GM12878 (cell line): Measurements from ENCODE around the gene GIMAP2. TPM values are rescaled to one million over a fixed set of nuclear protein-coding genes. Genes with fewer than 3 reads are reported as not detected.
A peak's percentile ranks its signal among the peaks of the same experiment; 100 is the strongest.

ENCODE experiments used
- ATAC-seq: fragments of 200-7000 bp; cut with Tn5 transposase; 3 replicates; pipeline ENCODE4 v1.9.1; 2020; ENCODE audit warnings: mild to moderate bottlenecking, moderate library complexity
- BruUV-seq: library from RNA; stranded (reverse); fragments of 400-500 nt; replicated peaks from 2 replicates; lab custom pipeline; 2021; lab: Mats Ljungman, UMichigan
- CTCF ChIA-PET: fragments of 300-600 bp; sonication (Branson Sonifier 250); formaldehyde crosslinking; extraction: SDS; loops from one replicate; lab custom pipeline; 2021; ENCODE audit warnings: inconsistent platforms; lab: Yijun Ruan, JAX
- POLR2A ChIA-PET: fragments of 350-600 bp; formaldehyde crosslinking; extraction: SDS; loops from one replicate; lab custom pipeline; 2021; ENCODE audit warnings: inconsistent platforms; lab: Charles Lee
- RAD21 ChIA-PET: fragments of 300-600 bp; sonication (Branson Sonifier 250); formaldehyde crosslinking; loops from one replicate; lab custom pipeline; 2023; ENCODE audit warnings: antibody characterized with exemption; ENCODE audit not compliant: unreplicated experiment; lab: Charles Lee
- SMC1A ChIA-PET: fragments of 300-600 bp; sonication (Branson Sonifier 250); formaldehyde crosslinking; loops from one replicate; lab custom pipeline; 2023; ENCODE audit not compliant: unreplicated experiment, uncharacterized antibody; lab: Charles Lee
- DNase-seq: peaks from one replicate; pipeline ENCODE4 v3.0.0-alpha.2; 2011; ENCODE audit warnings: low read depth, low spot score
- FAIRE-seq: peaks from 3 replicates; lab custom pipeline; 2011; peaks lifted over from hg19 to GRCh38; lab: Jason Lieb, UNC
- H2AFZ ChIP-seq: 2 replicates; pipeline ENCODE4 v1.6.0; 2011; ENCODE audit warnings: low read depth, low read length, control low read depth; ENCODE audit not compliant: control insufficient read depth
- H3K27ac ChIP-seq: 2 replicates; pipeline ENCODE4 v1.5.1; 2011; ENCODE audit warnings: control low read depth; ENCODE audit not compliant: control insufficient read depth, insufficient read depth
- H3K27me3 ChIP-seq, 2 experiments: replicated peaks in 1 of 2; 2 replicates each; pipeline versions ENCODE4 v1.6.0 to v1.6.1; 2011; ENCODE audit warnings: low read length in 1 of 2; ENCODE audit not compliant: control insufficient read depth in 2 of 2, insufficient read depth in 2 of 2
- H3K36me3 ChIP-seq, 2 experiments: 2 replicates each; pipeline ENCODE4 v1.5.1; 2011; ENCODE audit warnings: low read length in 1 of 2; ENCODE audit not compliant: control insufficient read depth in 2 of 2, insufficient read depth in 2 of 2
- H3K4me1 ChIP-seq: 2 replicates; pipeline ENCODE4 v1.6.1; 2011; ENCODE audit warnings: mild to moderate bottlenecking, low read length, moderate library complexity, mixed read lengths; ENCODE audit not compliant: control insufficient read depth, insufficient read depth
- H3K4me2 ChIP-seq: 2 replicates; pipeline ENCODE4 v1.6.0; 2011; ENCODE audit warnings: control low read depth; ENCODE audit not compliant: control insufficient read depth, insufficient read depth
- H3K4me3 ChIP-seq: fragments of 200-600 bp; sonication (generic); 2 replicates; pipeline ENCODE4 v1.5.1; 2016
- H3K79me2 ChIP-seq: 2 replicates; pipeline ENCODE4 v1.6.0; 2011; ENCODE audit warnings: low read length; ENCODE audit not compliant: control insufficient read depth, insufficient read depth
- H3K9ac ChIP-seq: 2 replicates; pipeline ENCODE4 v1.8.0; 2011; ENCODE audit warnings: low read length, control low read depth, mixed read lengths; ENCODE audit not compliant: control insufficient read depth, insufficient read depth
- H3K9me3 ChIP-seq: replicated peaks from 3 replicates; pipeline ENCODE4 v1.5.1; 2011; ENCODE audit warnings: mild to moderate bottlenecking, low read length; ENCODE audit not compliant: control insufficient read depth, insufficient read depth
- H4K20me1 ChIP-seq: 2 replicates; pipeline ENCODE4 v1.6.0; 2011; ENCODE audit not compliant: control insufficient read depth, insufficient read depth
- FOXK2 ChIP-seq: fragments of 450-650 bp; IDR thresholded peaks from 2 replicates; pipeline ENCODE4 v1.6.1; 2017; ENCODE audit warnings: mild to moderate bottlenecking, moderate library complexity
- IRF4 ChIP-seq: IDR thresholded peaks from 2 replicates; pipeline ENCODE4 v1.6.1; 2011; ENCODE audit warnings: low read depth, low read length
- MXI1 ChIP-seq: fragments of 150-350 bp; IDR thresholded peaks from 2 replicates; pipeline ENCODE4 v1.6.1; 2011; ENCODE audit warnings: low read depth, mild to moderate bottlenecking, inconsistent platforms, low read length, improper control_type of control experiment
- RELA ChIP-seq: fragments of 450-650 bp; IDR thresholded peaks from 2 replicates; pipeline ENCODE4 v1.8.0; 2014; ENCODE audit warnings: borderline replicate concordance; ENCODE audit not compliant: partially characterized antibody
- SMARCA5 ChIP-seq: fragments of 450-650 bp; IDR thresholded peaks from 2 replicates; pipeline ENCODE4 v1.6.1; 2017; ENCODE audit warnings: mild to moderate bottlenecking
- SREBF1 ChIP-seq: IDR thresholded peaks from 2 replicates; pipeline ENCODE4 v1.6.1; 2012; ENCODE audit warnings: mild to moderate bottlenecking, low read length
- TCF3 ChIP-seq: IDR thresholded peaks from 2 replicates; pipeline ENCODE4 v1.6.1; 2012; ENCODE audit warnings: low read depth, mild to moderate bottlenecking, low read length, borderline replicate concordance; ENCODE audit not compliant: insufficient read depth
- WGBS: methylation state at CpG from one replicate; pipeline ENCODE4 v1.1.6; 2016; ENCODE audit warnings: low lambda C conversion rate; ENCODE audit not compliant: insufficient replicate concordance, insufficient coverage; ENCODE audit errors: missing lambda C conversion rate; 5-methylcytosine and 5-hydroxymethylcytosine counted together
- in situ Hi-C: fragments of 300-500 bp; cut with MboI; formaldehyde crosslinking; loops from 9 replicates; pipeline ENCODE4 v1.14.3; 2018; ENCODE audit warnings: mixed read lengths
- intact Hi-C: fragments of 100-400 bp; cut with micrococcal nuclease; formaldehyde crosslinking; loops from one replicate; pipeline ENCODE4 v1.14.2; 2022; ENCODE audit not compliant: unreplicated experiment
- polyA plus RNA-seq, 11 experiments: library from polyadenylated mRNA; depleted of rRNA in 4 of 11; unstranded in 6 of 11; stranded (reverse) in 5 of 11; fragments of >200 nt; fragmentation: Nextera tagmentation in 4 of 11; fragmentation: Illumina TruSeq in 1 of 11; extraction: Ambion mirVana in 4 of 11; extraction: Trizol in 1 of 11; gene quantifications; 1 replicate in 1 of 11; 2 replicates in 10 of 11; pipeline versions ENCODE4 v1.2.1 to v1.2.3, GENCODE V29; 2011 to 2016; ENCODE audit warnings: inconsistent platforms in 2 of 11, missing spikeins in 2 of 11, low read depth in 1 of 11
- total RNA-seq, 4 experiments: library from RNA; depleted of rRNA in 3 of 4; stranded (reverse); fragments of >200 nt in 3 of 4; fragmentation: Illumina TruSeq in 1 of 4; extraction: Trizol in 1 of 4; gene quantifications; 2 replicates each; pipeline versions ENCODE4 v1.2.1 to v1.2.3, GENCODE V29; 2013 to 2021
- TF ChIP-seq, protein P1 (sequence below), 3 experiments: IDR thresholded peaks in 2 of 3; conservative IDR thresholded peaks in 1 of 3; 2 replicates each; pipeline ENCODE4 v1.5.1; 2011; ENCODE audit warnings: low read depth in 3 of 3, low read length in 3 of 3, mild to moderate bottlenecking in 3 of 3, control low read depth in 2 of 3, moderate library complexity in 2 of 3, inconsistent platforms in 1 of 3, mixed read lengths in 1 of 3; ENCODE audit not compliant: control insufficient read depth in 2 of 3, insufficient read depth in 1 of 3; ENCODE audit errors: extremely low read depth in 1 of 3
- TF ChIP-seq, protein P2 (sequence below): fragments of 450-650 bp; formaldehyde crosslinking; IDR thresholded peaks from 2 replicates; pipeline ENCODE4 v1.4.0; 2022; ENCODE audit warnings: mild to moderate bottlenecking, moderate library complexity

The GIMAP2 gene
- total and polyA plus RNA-seq, 10 of the 15 experiments (the other 5 are each of a cell fraction or from before 2014, with no cell fraction given), result 21.3 to 102 (median 31.8) TPM

DNA sequence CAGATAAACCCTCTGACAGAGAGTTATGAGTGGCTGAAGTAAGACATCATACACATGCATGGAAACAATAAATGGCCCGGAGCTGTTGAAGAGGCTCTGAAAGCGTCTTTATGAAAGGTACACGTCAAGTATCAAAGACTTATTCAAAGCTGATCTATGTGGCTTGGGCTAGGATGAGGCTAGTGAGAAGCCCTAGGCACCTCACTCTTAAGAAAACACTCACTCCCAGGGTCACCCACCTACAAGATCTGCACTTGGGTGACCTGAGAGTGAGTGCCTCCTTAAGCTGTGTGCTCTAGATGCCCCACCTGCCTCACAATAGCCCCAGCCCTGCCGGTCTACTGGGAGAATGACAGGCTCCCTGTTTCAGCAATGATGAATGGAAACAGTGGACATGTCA, 29.8 kb downstream of the GIMAP2 start:
- Histone ChIP-seq H3K4me2 (no peak overlapping the region), H3K4me3 (no peak overlapping the region), H3K27ac (no peak overlapping the region), H2AFZ (no peak overlapping the region), H3K9ac (no peak overlapping the region), H3K4me1 (peaks cover 7% of the 10 kb centered on the region), H4K20me1 (no peaks in the 10 kb centered on the region), H3K79me2 (peaks cover 8% of the 10 kb centered on the region), H3K27me3 (no peaks in the 10 kb centered on the region), H3K9me3 (no peaks in the 10 kb centered on the region; the same call in 1 of the 3 replicates), H3K36me3 (peaks cover 0 to 1% of the 10 kb centered on the region in 2 experiments; a peak in 1 of 4 replicates)
- ChIA-PET POLR2A (interaction anchor here (1.5 kb wide), 1 partner anchor 30 kb away, joined by 3 read pairs; the partner anchor contains the start of gene GIMAP2), RAD21 (interaction anchor here (1.7 to 2.2 kb wide), 2 partner anchors 29 to 40 kb away, joined by 4 to 7 read pairs; partner anchors contain the start of gene GIMAP2), CTCF (interaction anchor here (1.0 kb wide), 1 partner anchor 267 kb away, joined by 3 read pairs; no protein-coding TSS in a partner anchor), SMC1A (interaction anchor here (1.4 to 1.8 kb wide), 3 partner anchors 17 to 46 kb away, joined by 4 to 8 read pairs (median 7); no protein-coding TSS in a partner anchor)
- FAIRE-seq (no peak), ATAC-seq (no peak), DNase-seq (no peak)
- TF ChIP-seq, protein P1, sequence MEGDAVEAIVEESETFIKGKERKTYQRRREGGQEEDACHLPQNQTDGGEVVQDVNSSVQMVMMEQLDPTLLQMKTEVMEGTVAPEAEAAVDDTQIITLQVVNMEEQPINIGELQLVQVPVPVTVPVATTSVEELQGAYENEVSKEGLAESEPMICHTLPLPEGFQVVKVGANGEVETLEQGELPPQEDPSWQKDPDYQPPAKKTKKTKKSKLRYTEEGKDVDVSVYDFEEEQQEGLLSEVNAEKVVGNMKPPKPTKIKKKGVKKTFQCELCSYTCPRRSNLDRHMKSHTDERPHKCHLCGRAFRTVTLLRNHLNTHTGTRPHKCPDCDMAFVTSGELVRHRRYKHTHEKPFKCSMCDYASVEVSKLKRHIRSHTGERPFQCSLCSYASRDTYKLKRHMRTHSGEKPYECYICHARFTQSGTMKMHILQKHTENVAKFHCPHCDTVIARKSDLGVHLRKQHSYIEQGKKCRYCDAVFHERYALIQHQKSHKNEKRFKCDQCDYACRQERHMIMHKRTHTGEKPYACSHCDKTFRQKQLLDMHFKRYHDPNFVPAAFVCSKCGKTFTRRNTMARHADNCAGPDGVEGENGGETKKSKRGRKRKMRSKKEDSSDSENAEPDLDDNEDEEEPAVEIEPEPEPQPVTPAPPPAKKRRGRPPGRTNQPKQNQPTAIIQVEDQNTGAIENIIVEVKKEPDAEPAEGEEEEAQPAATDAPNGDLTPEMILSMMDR (IDR thresholded peaks at IDR 0.05 in 2 of 3, conservative IDR thresholded peaks at IDR 0.05 in 1 of 3; ENCODE audit: control insufficient read depth in 2 of 3, extremely low read depth in 1 of 3, insufficient read depth in 1 of 3, low read depth in 3 of 3, low read length in 3 of 3), result 0 out of 6 replicates have a peak, but pooled peaks of 2 of the 3 experiments have one; percentile 8 to 13
- no peak for TF ChIP-seq IRF4
- BruUV-seq, result no TSS peak
- in situ Hi-C loops, result no loop called here
- intact Hi-C loops, result no loop called here
- WGBS, result 86% methylated on average over 4 of the region's 4 CpGs

GRCh38 chr7:150715738-150716137, 30.2 kb downstream of the GIMAP2 start:
- peak overlapping the region; percentile 70 for H2AFZ ChIP-seq
- peak overlapping the region; percentile 56 for H3K4me2 ChIP-seq
- peaks cover 8% of the 10 kb centered on the region for H3K79me2 ChIP-seq
- H3K9me3 ChIP-seq, result no peaks in the 10 kb centered on the region; the same call in 1 of the 3 replicates
- ChIA-PET POLR2A (interaction anchor here (1.5 kb wide), 1 partner anchor 30 kb away, joined by 3 read pairs; the partner anchor contains the start of gene GIMAP2), RAD21 (interaction anchor here (1.7 to 2.2 kb wide), 2 partner anchors 30 to 40 kb away, joined by 4 to 7 read pairs; partner anchors contain the start of gene GIMAP2), CTCF (interaction anchor here (1.2 kb wide), 1 partner anchor 41 kb away, joined by 3 read pairs; no protein-coding TSS in a partner anchor), SMC1A (interaction anchor here (0.9 to 1.8 kb wide), 4 partner anchors 17 to 46 kb away, joined by 3 to 8 read pairs (median 6); no protein-coding TSS in a partner anchor)
- H3K9ac ChIP-seq, result no peak overlapping the region
- peaks cover 0 to 1% of the 10 kb centered on the region in 2 experiments; a peak in 1 of 4 replicates for H3K36me3 ChIP-seq
- no peaks in the 10 kb centered on the region for H3K27me3 ChIP-seq
- in situ Hi-C loops, result no loop called here
- BruUV-seq, result no TSS peak
- WGBS, result 64% methylated on average over 4 of the region's 4 CpGs
- H3K27ac ChIP-seq, result peak overlapping the region; percentile 37
- no peak for ATAC-seq
- TF ChIP-seq, protein P2, sequence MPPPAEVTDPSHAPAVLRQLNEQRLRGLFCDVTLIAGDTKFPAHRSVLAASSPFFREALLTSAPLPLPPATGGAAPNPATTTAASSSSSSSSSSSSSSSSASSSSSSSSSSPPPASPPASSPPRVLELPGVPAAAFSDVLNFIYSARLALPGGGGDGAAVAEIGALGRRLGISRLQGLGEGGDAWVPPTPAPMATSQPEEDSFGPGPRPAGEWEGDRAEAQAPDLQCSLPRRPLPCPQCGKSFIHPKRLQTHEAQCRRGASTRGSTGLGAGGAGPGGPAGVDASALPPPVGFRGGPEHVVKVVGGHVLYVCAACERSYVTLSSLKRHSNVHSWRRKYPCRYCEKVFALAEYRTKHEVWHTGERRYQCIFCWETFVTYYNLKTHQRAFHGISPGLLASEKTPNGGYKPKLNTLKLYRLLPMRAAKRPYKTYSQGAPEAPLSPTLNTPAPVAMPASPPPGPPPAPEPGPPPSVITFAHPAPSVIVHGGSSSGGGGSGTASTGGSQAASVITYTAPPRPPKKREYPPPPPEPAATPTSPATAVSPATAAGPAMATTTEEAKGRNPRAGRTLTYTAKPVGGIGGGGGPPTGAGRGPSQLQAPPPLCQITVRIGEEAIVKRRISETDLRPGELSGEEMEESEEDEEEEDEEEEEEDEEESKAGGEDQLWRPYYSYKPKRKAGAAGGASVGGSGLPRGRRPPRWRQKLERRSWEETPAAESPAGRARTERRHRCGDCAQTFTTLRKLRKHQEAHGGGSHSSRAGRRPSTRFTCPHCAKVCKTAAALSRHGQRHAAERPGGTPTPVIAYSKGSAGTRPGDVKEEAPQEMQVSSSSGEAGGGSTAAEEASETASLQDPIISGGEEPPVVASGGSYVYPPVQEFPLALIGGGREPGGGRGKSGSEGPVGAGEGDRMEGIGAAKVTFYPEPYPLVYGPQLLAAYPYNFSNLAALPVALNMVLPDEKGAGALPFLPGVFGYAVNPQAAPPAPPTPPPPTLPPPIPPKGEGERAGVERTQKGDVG (CRISPR knock-in tag), result no peak
- TF ChIP-seq MXI1, result no peak
- TF ChIP-seq RELA, result no peak
- TF ChIP-seq TCF3, result no peak
- TF ChIP-seq FOXK2, result no peak
- TF ChIP-seq SMARCA5, result no peak
- no peak for TF ChIP-seq SREBF1
- TF ChIP-seq, all 136 proteins: peak for 0
- FAIRE-seq, result no peak
- Histone ChIP-seq H3K4me3 (peak overlapping the region; percentile 74), H4K20me1 (no peaks in the 10 kb centered on the region), H3K4me1 (peaks cover 7% of the 10 kb centered on the region)
- intact Hi-C loops, result no loop called here
- DNase-seq, result no peak
